Measurements from ENCODE around the gene FKBP14.

The FKBP14 gene

GRCh38 chr7:30003098-30003497, 23.4 kb downstream of the FKBP14 start:
- Histone ChIP-seq H3K79me1 (ENCODE audit: low read depth, low read length) (no peaks in the 10 kb centered on the region), H3K27me3 (ENCODE audit: control insufficient read depth in 3 of 3, insufficient read depth in 3 of 3, low read depth in 1 of 3, low read length in 3 of 3) (no peaks in the 10 kb centered on the region), H2BK5ac (ENCODE audit: low read length) (no peak overlapping the region), H3K14ac (ENCODE audit: low read length) (no peak overlapping the region), H3K4ac (ENCODE audit: low read length) (no peak overlapping the region), H4K91ac (ENCODE audit: low read depth, low read length, poor library complexity) (no peak overlapping the region), H3K4me2 (ENCODE audit: insufficient read depth, low read length, poor library complexity, severe bottlenecking) (no peak overlapping the region), H3K4me3 (ENCODE audit: low read length in 2 of 2) (no peak overlapping the region), H2BK12ac (ENCODE audit: low read length) (no peak overlapping the region), H3K9ac (ENCODE audit: low read depth, low read length, poor library complexity) (no peak overlapping the region), H3K9me3 (replicated peaks in 1 of 2; ENCODE audit: control insufficient read depth in 2 of 2, insufficient read depth in 1 of 2, low read depth in 1 of 2, low read length in 2 of 2) (no peaks in the 10 kb centered on the region), H3K27ac (replicated peaks; ENCODE audit: low read length) (no peak overlapping the region), H2AK5ac (ENCODE audit: low read depth, low read length) (no peak overlapping the region), H3K36me3 (replicated peaks in 1 of 2; ENCODE audit: control insufficient read depth in 2 of 2, insufficient read depth in 2 of 2, low read length in 2 of 2) (no peaks in the 10 kb centered on the region), H4K8ac (ENCODE audit: low read depth, low read length) (no peak overlapping the region), H2AFZ (ENCODE audit: low read length) (no peak overlapping the region), H2BK120ac (ENCODE audit: low read depth, low read length) (no peak overlapping the region), H3K18ac (ENCODE audit: low read length) (no peak overlapping the region), H2BK15ac (ENCODE audit: low read length) (no peak overlapping the region), H3K4me1 (ENCODE audit: control insufficient read depth in 2 of 2, insufficient read depth in 1 of 2, low read depth in 1 of 2, low read length in 2 of 2) (peaks cover 2 to 11% of the 10 kb centered on the region in 2 donors), H3K23ac (ENCODE audit: low read depth, low read length, poor library complexity) (no peak overlapping the region)
- no peak for DNase-seq (ENCODE audit: low spot score)
- no CpG with 5 or more reads among the region's 6 CpGs for WGBS, 2 donors (ENCODE audit: extremely low coverage in 2 of 2, insufficient read length in 2 of 2, insufficient replicate concordance in 1 of 2)

- Histone ChIP-seq H3K27ac (replicated peaks; ENCODE audit: low read length) (no peak overlapping the region), H3K27me3 (ENCODE audit: control insufficient read depth in 3 of 3, insufficient read depth in 3 of 3, low read depth in 1 of 3, low read length in 3 of 3) (no peaks in the 10 kb centered on the region), H2BK120ac (ENCODE audit: low read depth, low read length) (no peak overlapping the region), H2BK5ac (ENCODE audit: low read length) (no peak overlapping the region), H2AFZ (ENCODE audit: low read length) (no peak overlapping the region), H3K79me1 (ENCODE audit: low read depth, low read length) (no peaks in the 10 kb centered on the region), H3K4me1 (ENCODE audit: control insufficient read depth in 2 of 2, insufficient read depth in 1 of 2, low read depth in 1 of 2, low read length in 2 of 2) (peaks cover 2 to 11% of the 10 kb centered on the region in 2 donors), H4K8ac (ENCODE audit: low read depth, low read length) (no peak overlapping the region), H3K4ac (ENCODE audit: low read length) (no peak overlapping the region), H2BK15ac (ENCODE audit: low read length) (no peak overlapping the region), H3K18ac (ENCODE audit: low read length) (no peak overlapping the region), H3K4me3 (ENCODE audit: low read length in 2 of 2) (no peak overlapping the region), H3K23ac (ENCODE audit: low read depth, low read length, poor library complexity) (no peak overlapping the region), H3K9ac (ENCODE audit: low read depth, low read length, poor library complexity) (no peak overlapping the region), H2AK5ac (ENCODE audit: low read depth, low read length) (no peak overlapping the region), H3K9me3 (replicated peaks in 1 of 2; ENCODE audit: control insufficient read depth in 2 of 2, insufficient read depth in 1 of 2, low read depth in 1 of 2, low read length in 2 of 2) (no peaks in the 10 kb centered on the region), H4K91ac (ENCODE audit: low read depth, low read length, poor library complexity) (no peak overlapping the region), H3K4me2 (ENCODE audit: insufficient read depth, low read length, poor library complexity, severe bottlenecking) (no peak overlapping the region), H3K14ac (ENCODE audit: low read length) (no peak overlapping the region), H2BK12ac (ENCODE audit: low read length) (no peak overlapping the region), H3K36me3 (replicated peaks in 1 of 2; ENCODE audit: control insufficient read depth in 2 of 2, insufficient read depth in 2 of 2, low read length in 2 of 2) (no peaks in the 10 kb centered on the region)
- WGBS, 2 donors (ENCODE audit: extremely low coverage in 2 of 2, insufficient read length in 2 of 2, insufficient replicate concordance in 1 of 2) = no CpG with 5 or more reads among the region's 2 CpGs
- no peak for DNase-seq (ENCODE audit: low spot score)
Measured at GRCh38 chr7:30001998-30002397, 24.5 kb downstream of the FKBP14 start.

- Histone ChIP-seq H3K4me2 (ENCODE audit: insufficient read depth, low read length, poor library complexity, severe bottlenecking) (no peak overlapping the region), H3K27ac (replicated peaks; ENCODE audit: low read length) (no peak overlapping the region), H3K27me3 (ENCODE audit: control insufficient read depth in 3 of 3, insufficient read depth in 3 of 3, low read depth in 1 of 3, low read length in 3 of 3) (no peaks in the 10 kb centered on the region), H4K8ac (ENCODE audit: low read depth, low read length) (no peak overlapping the region), H2AFZ (ENCODE audit: low read length) (no peak overlapping the region), H3K18ac (ENCODE audit: low read length) (no peak overlapping the region), H3K4me3 (ENCODE audit: low read length in 2 of 2) (no peak overlapping the region), H4K91ac (ENCODE audit: low read depth, low read length, poor library complexity) (no peak overlapping the region), H2BK15ac (ENCODE audit: low read length) (no peak overlapping the region), H3K14ac (ENCODE audit: low read length) (no peak overlapping the region), H3K36me3 (replicated peaks in 1 of 2; ENCODE audit: control insufficient read depth in 2 of 2, insufficient read depth in 2 of 2, low read length in 2 of 2) (no peaks in the 10 kb centered on the region), H3K9me3 (replicated peaks in 1 of 2; ENCODE audit: control insufficient read depth in 2 of 2, insufficient read depth in 1 of 2, low read depth in 1 of 2, low read length in 2 of 2) (peaks cover 3 to 5% of the 10 kb centered on the region in 2 donors), H3K23ac (ENCODE audit: low read depth, low read length, poor library complexity) (no peak overlapping the region), H2BK120ac (ENCODE audit: low read depth, low read length) (no peak overlapping the region), H3K4ac (ENCODE audit: low read length) (no peak overlapping the region), H2BK5ac (ENCODE audit: low read length) (no peak overlapping the region), H3K9ac (ENCODE audit: low read depth, low read length, poor library complexity) (no peak overlapping the region), H3K79me1 (ENCODE audit: low read depth, low read length) (no peaks in the 10 kb centered on the region), H2BK12ac (ENCODE audit: low read length) (no peak overlapping the region), H2AK5ac (ENCODE audit: low read depth, low read length) (no peak overlapping the region), H3K4me1 (ENCODE audit: control insufficient read depth in 2 of 2, insufficient read depth in 1 of 2, low read depth in 1 of 2, low read length in 2 of 2) (peaks cover 0 to 7% of the 10 kb centered on the region in 2 donors)
- no peak for DNase-seq (ENCODE audit: low spot score)
Measured at GRCh38 chr7:29998489-29998888, 28.0 kb downstream of the FKBP14 start.

- Histone ChIP-seq H3K14ac (ENCODE audit: low read length) (no peak overlapping the region), H2AK5ac (ENCODE audit: low read depth, low read length) (no peak overlapping the region), H3K4me3 (ENCODE audit: low read length in 2 of 2) (no peak overlapping the region), H3K4me1 (ENCODE audit: control insufficient read depth in 2 of 2, insufficient read depth in 1 of 2, low read depth in 1 of 2, low read length in 2 of 2) (no peaks in the 10 kb centered on the region), H2AFZ (ENCODE audit: low read length) (no peak overlapping the region), H4K8ac (ENCODE audit: low read depth, low read length) (no peak overlapping the region), H3K4ac (ENCODE audit: low read length) (no peak overlapping the region), H3K27me3 (ENCODE audit: control insufficient read depth in 3 of 3, insufficient read depth in 3 of 3, low read depth in 1 of 3, low read length in 3 of 3) (no peaks in the 10 kb centered on the region), H3K36me3 (replicated peaks in 1 of 2; ENCODE audit: control insufficient read depth in 2 of 2, insufficient read depth in 2 of 2, low read length in 2 of 2) (no peaks in the 10 kb centered on the region), H2BK5ac (ENCODE audit: low read length) (no peak overlapping the region), H3K23ac (ENCODE audit: low read depth, low read length, poor library complexity) (no peak overlapping the region), H3K79me1 (ENCODE audit: low read depth, low read length) (no peaks in the 10 kb centered on the region), H3K4me2 (ENCODE audit: insufficient read depth, low read length, poor library complexity, severe bottlenecking) (no peak overlapping the region), H2BK15ac (ENCODE audit: low read length) (no peak overlapping the region), H2BK120ac (ENCODE audit: low read depth, low read length) (no peak overlapping the region), H4K91ac (ENCODE audit: low read depth, low read length, poor library complexity) (no peak overlapping the region), H2BK12ac (ENCODE audit: low read length) (no peak overlapping the region), H3K27ac (replicated peaks; ENCODE audit: low read length) (no peak overlapping the region), H3K9me3 (replicated peaks in 1 of 2; ENCODE audit: control insufficient read depth in 2 of 2, insufficient read depth in 1 of 2, low read depth in 1 of 2, low read length in 2 of 2) (peaks cover 7 to 10% of the 10 kb centered on the region in 2 donors), H3K18ac (ENCODE audit: low read length) (no peak overlapping the region), H3K9ac (ENCODE audit: low read depth, low read length, poor library complexity) (no peak overlapping the region)
- no peak for DNase-seq (ENCODE audit: low spot score)
Measured at GRCh38 chr7:29996321-29996720, 30.2 kb downstream of the FKBP14 start.

Measured in neuronal stem cell (in vitro differentiated cells).